SK-N-SH treated with all-trans-retinoic acid at 6 μM for 48 hours (cell line): ENCODE data around the gene PTPRG.

ENCODE experiments used
- ESRRG ChIP-seq: fragments of 250-450 bp; sonication (Bioruptor Pico); IDR thresholded peaks from 2 replicates; pipeline ENCODE4 v1.6.1; 2021; ENCODE audit warnings: mild to moderate bottlenecking
- TCF4 ChIP-seq: fragments of 250-450 bp; sonication (Bioruptor Pico); IDR thresholded peaks from 2 replicates; pipeline ENCODE4 v1.8.0; 2021; ENCODE audit warnings: mild to moderate bottlenecking, moderate library complexity, borderline replicate concordance
- ZFP3 ChIP-seq: fragments of 250-450 bp; sonication (Bioruptor Pico); IDR thresholded peaks from 2 replicates; pipeline ENCODE4 v1.5.0; 2020; ENCODE audit warnings: mild to moderate bottlenecking, moderate library complexity
- ZNF70 ChIP-seq: fragments of 450-650 bp; formaldehyde crosslinking; IDR thresholded peaks from 2 replicates; pipeline ENCODE4 v1.5.0; 2020; ENCODE audit warnings: mild to moderate bottlenecking, moderate library complexity
- ZNF8 ChIP-seq: fragments of 450-650 bp; formaldehyde crosslinking; IDR thresholded peaks from 2 replicates; pipeline ENCODE4 v1.5.0; 2020; ENCODE audit warnings: mild to moderate bottlenecking, moderate library complexity
- TF ChIP-seq, protein P1 (sequence below): fragments of 250-450 bp; sonication (Bioruptor Pico); IDR thresholded peaks from 2 replicates; pipeline ENCODE4 v1.8.0; 2020; ENCODE audit warnings: mild to moderate bottlenecking, moderate library complexity, borderline replicate concordance
- TF ChIP-seq, protein P2 (sequence below): fragments of 250-450 bp; sonication (Bioruptor Pico); IDR thresholded peaks from 2 replicates; pipeline ENCODE4 v1.8.0; 2021; ENCODE audit warnings: low read depth, mild to moderate bottlenecking, moderate library complexity, borderline replicate concordance
- TF ChIP-seq, protein P3 (sequence below): fragments of 250-450 bp; sonication (Bioruptor Pico); IDR thresholded peaks from 2 replicates; pipeline ENCODE4 v1.5.0; 2020; ENCODE audit warnings: mild to moderate bottlenecking, moderate library complexity

DNA sequence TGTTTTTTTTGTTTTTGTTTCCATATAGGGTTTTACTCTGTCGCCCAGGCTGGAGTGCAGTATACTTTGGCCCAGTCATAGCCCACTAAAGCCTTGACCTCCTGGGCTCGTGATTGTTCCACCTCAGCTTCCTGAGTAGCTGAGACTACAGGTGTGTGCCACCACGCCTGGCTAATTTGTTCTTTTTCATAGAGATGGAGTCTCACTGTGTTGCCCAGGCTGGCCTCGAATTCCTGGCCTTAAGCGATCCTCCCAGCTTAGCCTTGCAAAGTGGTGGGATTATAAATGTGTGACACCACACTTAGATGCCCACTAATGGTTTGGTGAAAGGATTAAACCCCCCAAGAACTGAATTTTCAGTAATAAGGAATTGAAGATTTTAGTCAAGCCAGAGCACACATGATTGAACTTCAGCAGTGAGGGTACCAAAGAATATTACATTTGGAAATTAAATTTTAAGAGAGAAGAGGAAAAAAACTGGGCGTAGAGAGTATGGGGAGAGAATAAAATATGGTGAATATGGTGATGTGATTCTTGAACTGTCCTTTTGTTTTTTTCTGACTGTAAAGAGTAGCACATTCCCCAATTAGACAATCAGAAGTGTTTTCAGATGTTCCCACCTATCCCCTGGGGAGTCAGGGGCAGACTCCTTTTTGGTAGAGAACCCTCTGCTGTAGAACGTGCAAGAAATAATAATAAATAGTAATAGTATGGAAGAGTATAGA, 208.1 kb downstream of the PTPRG start:
- TF ChIP-seq ZNF70 (no peak), ZFP3 (no peak), TCF4 (CRISPR knock-in tag) (no peak), ZNF8 (CRISPR knock-in tag) (no peak), ESRRG (CRISPR knock-in tag) (no peak)
- TF ChIP-seq, protein P1, sequence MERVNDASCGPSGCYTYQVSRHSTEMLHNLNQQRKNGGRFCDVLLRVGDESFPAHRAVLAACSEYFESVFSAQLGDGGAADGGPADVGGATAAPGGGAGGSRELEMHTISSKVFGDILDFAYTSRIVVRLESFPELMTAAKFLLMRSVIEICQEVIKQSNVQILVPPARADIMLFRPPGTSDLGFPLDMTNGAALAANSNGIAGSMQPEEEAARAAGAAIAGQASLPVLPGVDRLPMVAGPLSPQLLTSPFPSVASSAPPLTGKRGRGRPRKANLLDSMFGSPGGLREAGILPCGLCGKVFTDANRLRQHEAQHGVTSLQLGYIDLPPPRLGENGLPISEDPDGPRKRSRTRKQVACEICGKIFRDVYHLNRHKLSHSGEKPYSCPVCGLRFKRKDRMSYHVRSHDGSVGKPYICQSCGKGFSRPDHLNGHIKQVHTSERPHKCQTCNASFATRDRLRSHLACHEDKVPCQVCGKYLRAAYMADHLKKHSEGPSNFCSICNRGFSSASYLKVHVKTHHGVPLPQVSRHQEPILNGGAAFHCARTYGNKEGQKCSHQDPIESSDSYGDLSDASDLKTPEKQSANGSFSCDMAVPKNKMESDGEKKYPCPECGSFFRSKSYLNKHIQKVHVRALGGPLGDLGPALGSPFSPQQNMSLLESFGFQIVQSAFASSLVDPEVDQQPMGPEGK (CRISPR knock-in tag) = no peak
- TF ChIP-seq, protein P2, sequence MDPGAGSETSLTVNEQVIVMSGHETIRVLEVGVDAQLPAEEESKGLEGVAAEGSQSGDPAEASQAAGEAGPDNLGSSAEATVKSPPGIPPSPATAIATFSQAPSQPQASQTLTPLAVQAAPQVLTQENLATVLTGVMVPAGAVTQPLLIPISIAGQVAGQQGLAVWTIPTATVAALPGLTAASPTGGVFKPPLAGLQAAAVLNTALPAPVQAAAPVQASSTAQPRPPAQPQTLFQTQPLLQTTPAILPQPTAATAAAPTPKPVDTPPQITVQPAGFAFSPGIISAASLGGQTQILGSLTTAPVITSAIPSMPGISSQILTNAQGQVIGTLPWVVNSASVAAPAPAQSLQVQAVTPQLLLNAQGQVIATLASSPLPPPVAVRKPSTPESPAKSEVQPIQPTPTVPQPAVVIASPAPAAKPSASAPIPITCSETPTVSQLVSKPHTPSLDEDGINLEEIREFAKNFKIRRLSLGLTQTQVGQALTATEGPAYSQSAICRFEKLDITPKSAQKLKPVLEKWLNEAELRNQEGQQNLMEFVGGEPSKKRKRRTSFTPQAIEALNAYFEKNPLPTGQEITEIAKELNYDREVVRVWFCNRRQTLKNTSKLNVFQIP = no peak
- TF ChIP-seq, protein P3, sequence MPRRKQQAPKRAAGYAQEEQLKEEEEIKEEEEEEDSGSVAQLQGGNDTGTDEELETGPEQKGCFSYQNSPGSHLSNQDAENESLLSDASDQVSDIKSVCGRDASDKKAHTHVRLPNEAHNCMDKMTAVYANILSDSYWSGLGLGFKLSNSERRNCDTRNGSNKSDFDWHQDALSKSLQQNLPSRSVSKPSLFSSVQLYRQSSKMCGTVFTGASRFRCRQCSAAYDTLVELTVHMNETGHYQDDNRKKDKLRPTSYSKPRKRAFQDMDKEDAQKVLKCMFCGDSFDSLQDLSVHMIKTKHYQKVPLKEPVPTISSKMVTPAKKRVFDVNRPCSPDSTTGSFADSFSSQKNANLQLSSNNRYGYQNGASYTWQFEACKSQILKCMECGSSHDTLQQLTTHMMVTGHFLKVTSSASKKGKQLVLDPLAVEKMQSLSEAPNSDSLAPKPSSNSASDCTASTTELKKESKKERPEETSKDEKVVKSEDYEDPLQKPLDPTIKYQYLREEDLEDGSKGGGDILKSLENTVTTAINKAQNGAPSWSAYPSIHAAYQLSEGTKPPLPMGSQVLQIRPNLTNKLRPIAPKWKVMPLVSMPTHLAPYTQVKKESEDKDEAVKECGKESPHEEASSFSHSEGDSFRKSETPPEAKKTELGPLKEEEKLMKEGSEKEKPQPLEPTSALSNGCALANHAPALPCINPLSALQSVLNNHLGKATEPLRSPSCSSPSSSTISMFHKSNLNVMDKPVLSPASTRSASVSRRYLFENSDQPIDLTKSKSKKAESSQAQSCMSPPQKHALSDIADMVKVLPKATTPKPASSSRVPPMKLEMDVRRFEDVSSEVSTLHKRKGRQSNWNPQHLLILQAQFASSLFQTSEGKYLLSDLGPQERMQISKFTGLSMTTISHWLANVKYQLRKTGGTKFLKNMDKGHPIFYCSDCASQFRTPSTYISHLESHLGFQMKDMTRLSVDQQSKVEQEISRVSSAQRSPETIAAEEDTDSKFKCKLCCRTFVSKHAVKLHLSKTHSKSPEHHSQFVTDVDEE = no peak
